Measurements from ENCODE around the gene GTF2E1.
"Not testable (repeated sequence)": the region's sequence is repeated elsewhere in the genome, so short reads cannot be mapped to it uniquely, and the experiment has no call there.

Gene GTF2E1

DNA sequence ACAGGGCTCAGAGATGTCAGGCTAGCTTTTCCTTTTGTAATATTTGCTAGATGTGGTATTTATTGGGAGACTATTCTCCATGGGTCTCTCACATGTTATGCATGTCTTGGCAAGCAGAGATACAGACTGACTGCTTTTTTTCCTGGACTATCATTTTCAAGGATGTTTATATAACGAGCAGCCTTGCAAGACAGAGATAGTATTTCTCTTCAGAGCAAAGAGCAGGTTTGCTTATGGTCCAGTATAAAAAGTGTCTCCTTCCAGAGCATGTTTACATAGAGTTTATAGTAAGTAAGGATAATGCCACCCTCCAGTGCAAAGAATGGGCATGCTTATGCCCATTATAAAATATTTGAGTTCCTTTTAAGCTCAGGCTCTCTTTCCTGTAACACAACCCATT lies 24.6 kb downstream of the GTF2E1 start:
- no peaks in the 10 kb centered on the region for H3K36me3 ChIP-seq (ENCODE audit: insufficient read depth, low read length)
- peaks cover 20% of the 10 kb centered on the region for H3K4me1 ChIP-seq (ENCODE audit: insufficient read depth, low read length)
- no peaks in the 10 kb centered on the region for H3K9me3 ChIP-seq (ENCODE audit: control insufficient read depth, insufficient read depth, low read length)
- no peak overlapping the region for H3K9ac ChIP-seq (ENCODE audit: low read depth, low read length)

GRCh38 chr3:120769436-120769835 lies 26.9 kb downstream of the GTF2E1 start:
- Histone ChIP-seq H3K36me3 (ENCODE audit: insufficient read depth, low read length) (peaks cover 3% of the 10 kb centered on the region; the same call in 1 of the 2 replicates), H3K9ac (ENCODE audit: low read depth, low read length) (no peak overlapping the region), H3K9me3 (ENCODE audit: control insufficient read depth, insufficient read depth, low read length) (no peaks in the 10 kb centered on the region), H3K4me1 (ENCODE audit: insufficient read depth, low read length) (peaks cover 5% of the 10 kb centered on the region; the same call in 1 of the 2 replicates)

DNA sequence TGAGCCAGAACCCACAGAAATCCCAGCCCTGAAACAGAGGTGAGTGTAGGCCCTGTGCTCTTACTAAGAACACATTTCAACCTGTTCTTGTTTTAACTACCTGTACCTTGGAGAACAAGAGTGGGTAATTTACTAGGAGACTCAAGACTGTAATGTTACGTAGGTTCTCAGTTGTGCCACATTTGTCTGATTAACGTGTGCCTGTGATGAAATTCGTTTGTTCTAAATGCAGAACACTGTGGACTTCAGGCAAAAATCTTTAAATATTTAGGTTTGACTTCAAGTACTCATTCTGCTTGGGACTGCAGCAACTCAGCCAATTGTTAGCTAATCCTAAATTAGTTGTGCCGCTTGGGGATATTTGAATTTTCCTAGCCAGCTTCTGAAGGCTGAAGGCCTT lies 28.3 kb downstream of the GTF2E1 start:
- H3K9ac ChIP-seq (ENCODE audit: low read depth, low read length): no peak overlapping the region
- peaks cover 4% of the 10 kb centered on the region; the same call in 1 of the 2 replicates for H3K4me1 ChIP-seq (ENCODE audit: insufficient read depth, low read length)
- H3K9me3 ChIP-seq (ENCODE audit: control insufficient read depth, insufficient read depth, low read length): no peaks in the 10 kb centered on the region

GRCh38 chr3:120772081-120772480 lies 29.5 kb downstream of the GTF2E1 start:
- Histone ChIP-seq H3K9me3 (ENCODE audit: control insufficient read depth, insufficient read depth, low read length) (no peaks in the 10 kb centered on the region), H3K9ac (ENCODE audit: low read depth, low read length) (no peak overlapping the region), H3K4me1 (ENCODE audit: insufficient read depth, low read length) (peaks cover 4% of the 10 kb centered on the region; the same call in 1 of the 2 replicates), H3K36me3 (ENCODE audit: insufficient read depth, low read length) (peaks cover 3% of the 10 kb centered on the region)

More for the DNA sequence above, 28.3 kb downstream of the GTF2E1 start:
- peaks cover 3% of the 10 kb centered on the region for H3K36me3 ChIP-seq (ENCODE audit: insufficient read depth, low read length)

- Histone ChIP-seq H3K9me3 (ENCODE audit: control insufficient read depth, insufficient read depth, low read length) (no peaks in the 10 kb centered on the region), H3K9ac (ENCODE audit: low read depth, low read length) (no peak overlapping the region), H3K4me1 (ENCODE audit: insufficient read depth, low read length) (peaks cover 4% of the 10 kb centered on the region; the same call in 1 of the 2 replicates), H3K36me3 (ENCODE audit: insufficient read depth, low read length) (peaks cover 3% of the 10 kb centered on the region)
These were observed 31.4 kb downstream of the GTF2E1 start for GRCh38 chr3:120773932-120774331.

GRCh38 chr3:120775411-120775810 lies 32.9 kb downstream of the GTF2E1 start:
- Histone ChIP-seq H3K36me3 (ENCODE audit: insufficient read depth, low read length) (peaks cover 3% of the 10 kb centered on the region), H3K9me3 (ENCODE audit: control insufficient read depth, insufficient read depth, low read length) (no peaks in the 10 kb centered on the region), H3K4me1 (ENCODE audit: insufficient read depth, low read length) (peaks cover 4% of the 10 kb centered on the region; the same call in 1 of the 2 replicates), H3K9ac (ENCODE audit: low read depth, low read length) (no peak overlapping the region)

- Histone ChIP-seq H3K36me3 (ENCODE audit: insufficient read depth, low read length) (peaks cover 4% of the 10 kb centered on the region), H3K9me3 (ENCODE audit: control insufficient read depth, insufficient read depth, low read length) (no peaks in the 10 kb centered on the region), H3K4me1 (ENCODE audit: insufficient read depth, low read length) (no peaks in the 10 kb centered on the region), H3K9ac (ENCODE audit: low read depth, low read length) (no peak overlapping the region)
These were observed 36.2 kb downstream of the GTF2E1 start for GRCh38 chr3:120778776-120779175.

DNA sequence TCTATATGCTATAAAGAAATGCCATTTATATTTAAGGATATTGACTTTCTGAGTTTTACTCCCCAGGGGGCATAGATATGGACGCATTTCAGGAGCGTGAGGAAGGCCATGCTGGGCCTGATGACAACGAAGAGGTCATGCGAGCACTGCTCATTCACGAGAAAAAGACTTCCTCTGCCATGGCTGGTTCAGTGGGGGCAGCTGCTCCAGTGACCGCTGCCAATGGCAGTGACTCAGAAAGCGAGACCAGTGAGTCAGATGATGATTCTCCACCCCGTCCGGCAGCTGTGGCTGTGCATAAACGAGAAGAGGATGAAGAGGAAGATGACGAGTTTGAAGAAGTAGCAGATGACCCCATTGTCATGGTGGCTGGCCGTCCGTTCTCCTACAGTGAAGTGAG lies 38.4 kb downstream of the GTF2E1 start:
- H3K9me3 ChIP-seq (ENCODE audit: control insufficient read depth, insufficient read depth, low read length): no peaks in the 10 kb centered on the region
- peaks cover 4% of the 10 kb centered on the region; the same call in 1 of the 2 replicates for H3K36me3 ChIP-seq (ENCODE audit: insufficient read depth, low read length)
- no peaks in the 10 kb centered on the region for H3K4me1 ChIP-seq (ENCODE audit: insufficient read depth, low read length)
- H3K9ac ChIP-seq (ENCODE audit: low read depth, low read length): no peak overlapping the region

GRCh38 chr3:120785832-120786231 lies 43.3 kb downstream of the GTF2E1 start:
- not testable (repeated sequence) for H3K9ac ChIP-seq (ENCODE audit: low read depth, low read length); H3K36me3 ChIP-seq (ENCODE audit: insufficient read depth, low read length); H3K9me3 ChIP-seq (ENCODE audit: control insufficient read depth, insufficient read depth, low read length); H3K4me1 ChIP-seq (ENCODE audit: insufficient read depth, low read length)

GRCh38 chr3:120791010-120791409 lies 48.5 kb downstream of the GTF2E1 start:
- Histone ChIP-seq H3K4me1 (ENCODE audit: insufficient read depth, low read length) (peaks cover 20% of the 10 kb centered on the region; the same call in 1 of the 2 replicates), H3K9me3 (ENCODE audit: control insufficient read depth, insufficient read depth, low read length) (no peaks in the 10 kb centered on the region; the same call in 1 of the 2 replicates), H3K9ac (ENCODE audit: low read depth, low read length) (no peak overlapping the region), H3K36me3 (ENCODE audit: insufficient read depth, low read length) (no peaks in the 10 kb centered on the region)

DNA sequence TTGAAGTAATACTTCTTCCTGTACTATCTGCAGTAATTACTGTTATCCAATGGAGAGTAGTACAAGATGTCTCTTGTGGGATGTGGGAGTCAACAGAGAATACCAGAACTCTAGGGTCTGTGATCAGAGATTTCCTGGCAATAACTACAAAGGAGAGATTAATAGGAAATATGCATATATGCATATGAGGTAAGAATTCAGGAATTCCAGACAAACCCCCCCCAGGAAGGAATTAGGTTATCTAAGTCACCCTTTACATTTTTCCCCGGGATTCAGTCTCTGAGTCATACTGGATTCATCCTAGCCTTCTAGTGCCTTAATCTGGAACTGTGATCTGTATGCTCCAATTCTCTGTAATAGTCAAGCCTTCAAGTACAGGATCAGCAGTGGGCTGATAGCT lies 49.4 kb downstream of the GTF2E1 start:
- no peaks in the 10 kb centered on the region for H3K36me3 ChIP-seq (ENCODE audit: insufficient read depth, low read length)

GRCh38 chr3:120793601-120794000 lies 51.1 kb downstream of the GTF2E1 start:
- no peak overlapping the region for H3K9ac ChIP-seq (ENCODE audit: low read depth, low read length)
- H3K36me3 ChIP-seq (ENCODE audit: insufficient read depth, low read length): no peaks in the 10 kb centered on the region
- H3K9me3 ChIP-seq (ENCODE audit: control insufficient read depth, insufficient read depth, low read length): no peaks in the 10 kb centered on the region; the same call in 1 of the 2 replicates
- H3K4me1 ChIP-seq (ENCODE audit: insufficient read depth, low read length): peaks cover 39% of the 10 kb centered on the region

More for the DNA sequence above, 49.4 kb downstream of the GTF2E1 start:
- peaks cover 25% of the 10 kb centered on the region; the same call in 1 of the 2 replicates for H3K4me1 ChIP-seq (ENCODE audit: insufficient read depth, low read length)
- H3K9ac ChIP-seq (ENCODE audit: low read depth, low read length): no peak overlapping the region
- H3K9me3 ChIP-seq (ENCODE audit: control insufficient read depth, insufficient read depth, low read length): no peaks in the 10 kb centered on the region; the same call in 1 of the 2 replicates

DNA sequence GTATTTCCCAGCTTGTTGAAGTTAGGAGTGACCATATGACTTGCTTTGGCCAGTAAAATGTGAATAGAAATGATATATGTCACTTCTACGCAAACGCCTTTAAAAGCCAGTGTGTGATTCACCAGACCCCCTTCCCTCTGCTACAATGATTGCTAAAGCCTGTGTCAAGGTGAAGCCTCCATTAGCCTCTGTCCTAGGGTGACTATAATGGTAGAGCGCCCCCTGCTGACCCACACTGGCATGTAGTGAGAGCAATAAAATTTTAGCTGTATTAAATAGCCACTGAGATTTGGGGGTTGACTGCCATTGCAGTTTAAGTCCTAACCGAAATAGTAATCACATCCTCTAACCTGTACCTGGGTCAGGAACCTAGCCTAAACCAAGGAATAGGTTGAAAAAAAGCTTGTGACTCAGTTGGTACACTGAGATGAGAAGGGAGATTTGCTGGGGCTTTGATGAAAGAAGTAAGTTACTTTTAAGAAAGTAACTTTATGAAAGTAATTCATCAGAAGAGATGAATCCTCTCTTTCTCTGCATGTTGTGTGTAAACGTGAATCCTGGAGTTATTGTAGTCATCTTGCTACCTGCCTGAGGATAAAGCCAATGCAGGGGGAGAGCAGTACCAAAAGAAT lies 52.6 kb downstream of the GTF2E1 start:
- H3K9me3 ChIP-seq (ENCODE audit: control insufficient read depth, insufficient read depth, low read length): no peaks in the 10 kb centered on the region; the same call in 1 of the 2 replicates
- H3K9ac ChIP-seq (ENCODE audit: low read depth, low read length): no peak overlapping the region
- H3K36me3 ChIP-seq (ENCODE audit: insufficient read depth, low read length): no peaks in the 10 kb centered on the region
- H3K4me1 ChIP-seq (ENCODE audit: insufficient read depth, low read length): peaks cover 39% of the 10 kb centered on the region

DNA sequence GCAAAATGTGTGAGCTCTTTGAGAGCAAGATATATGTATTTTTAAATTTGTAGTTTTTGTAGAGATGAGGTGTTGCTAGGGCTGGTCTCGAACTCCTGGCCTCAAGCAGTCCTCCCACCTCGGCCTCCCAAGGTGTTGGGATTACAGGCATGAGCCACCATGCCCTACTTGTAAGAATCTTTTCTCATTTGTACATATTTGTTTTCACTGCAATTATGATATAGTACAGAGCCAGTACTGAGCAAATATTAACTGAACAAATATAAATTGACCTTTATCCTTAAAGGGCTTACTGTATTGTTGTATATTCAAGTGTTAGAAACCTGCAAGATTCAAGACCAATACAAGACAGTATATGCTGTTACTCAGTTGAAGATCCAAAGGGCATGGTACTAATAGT lies 53.4 kb downstream of the GTF2E1 start:
- no peaks in the 10 kb centered on the region for H3K36me3 ChIP-seq (ENCODE audit: insufficient read depth, low read length)
- no peaks in the 10 kb centered on the region; the same call in 1 of the 2 replicates for H3K9me3 ChIP-seq (ENCODE audit: control insufficient read depth, insufficient read depth, low read length)

GRCh38 chr3:120796976-120797375 lies 54.4 kb downstream of the GTF2E1 start:
- Histone ChIP-seq H3K9ac (ENCODE audit: low read depth, low read length) (no peak overlapping the region), H3K9me3 (ENCODE audit: control insufficient read depth, insufficient read depth, low read length) (no peaks in the 10 kb centered on the region; the same call in 1 of the 2 replicates), H3K4me1 (ENCODE audit: insufficient read depth, low read length) (peaks cover 38% of the 10 kb centered on the region)

More for the DNA sequence above, 53.4 kb downstream of the GTF2E1 start:
- no peak overlapping the region for H3K9ac ChIP-seq (ENCODE audit: low read depth, low read length)
- H3K4me1 ChIP-seq (ENCODE audit: insufficient read depth, low read length): peaks cover 39% of the 10 kb centered on the region

More at GRCh38 chr3:120796976-120797375, 54.4 kb downstream of the GTF2E1 start:
- H3K36me3 ChIP-seq (ENCODE audit: insufficient read depth, low read length): no peaks in the 10 kb centered on the region

Measured in ES-I3 (cell line).